HG02610 (cell line): ENCODE data around the gene METTL8.
A peak's percentile ranks its signal among the peaks of the same experiment; 100 is the strongest.
"Not testable (repeated sequence)": the region's sequence is repeated elsewhere in the genome, so short reads cannot be mapped to it uniquely, and the experiment has no call there.

Source experiments
- ATAC-seq: cut with Tn5 transposase; IDR thresholded peaks from one replicate; pipeline ENCODE4 v1.9.1; 2021; ENCODE audit warnings: mild to moderate bottlenecking, moderate library complexity; ENCODE audit not compliant: unreplicated experiment

Gene METTL8

GRCh38 chr2:171402906-171403580 lies 30.7 kb downstream of the METTL8 start:
- no peak for ATAC-seq

GRCh38 chr2:171401947-171402346 lies 31.8 kb downstream of the METTL8 start:
- ATAC-seq, result no peak

- no peak for ATAC-seq
Measured at GRCh38 chr2:171400395-171400794, 33.4 kb downstream of the METTL8 start.

- ATAC-seq, result no peak
Measured at GRCh38 chr2:171399292-171399691, 34.5 kb downstream of the METTL8 start.

GRCh38 chr2:171394164-171394740 lies 39.5 kb downstream of the METTL8 start:
- no peak for ATAC-seq

DNA sequence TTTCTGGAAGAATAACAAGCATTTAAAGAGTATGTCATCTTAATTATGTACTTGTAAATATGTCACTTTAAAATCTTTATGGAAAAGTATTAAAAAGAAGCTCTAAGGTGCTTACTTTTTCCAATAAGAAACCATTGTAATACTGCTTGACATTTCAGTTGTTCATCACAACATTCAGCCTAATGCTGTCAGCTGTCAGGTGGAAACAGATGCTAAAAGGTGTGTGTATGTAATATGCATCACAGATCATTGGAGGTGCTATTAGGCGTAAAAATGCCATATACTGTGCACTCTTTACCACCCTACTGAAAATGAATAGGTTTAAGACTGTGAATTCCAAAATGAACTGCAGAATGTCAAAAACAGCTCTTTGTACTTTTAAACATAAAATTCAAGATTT lies 40.3 kb downstream of the METTL8 start:
- ATAC-seq, result no peak

DNA sequence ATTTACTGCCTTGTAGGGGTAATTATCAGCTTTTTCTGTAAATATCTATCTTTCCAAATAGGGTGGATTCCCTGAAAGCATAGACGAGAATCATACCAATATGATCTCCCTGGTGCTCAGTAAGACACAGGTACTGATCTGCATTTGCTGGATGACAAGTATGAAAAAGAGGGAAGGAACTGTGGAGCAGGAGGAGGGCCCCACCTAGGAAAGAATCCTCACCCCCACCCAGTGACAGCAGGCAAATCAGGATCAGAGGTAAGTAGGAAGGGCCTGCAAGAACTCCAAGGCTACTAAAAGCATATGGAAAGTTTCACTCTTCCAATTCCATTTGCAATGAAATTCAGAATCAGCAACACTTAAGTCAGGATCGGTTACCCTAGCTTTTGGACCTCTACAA lies 42.3 kb downstream of the METTL8 start:
- ATAC-seq, result no peak

GRCh38 chr2:171390941-171391516 lies 42.8 kb downstream of the METTL8 start:
- ATAC-seq, result peak; percentile 49

DNA sequence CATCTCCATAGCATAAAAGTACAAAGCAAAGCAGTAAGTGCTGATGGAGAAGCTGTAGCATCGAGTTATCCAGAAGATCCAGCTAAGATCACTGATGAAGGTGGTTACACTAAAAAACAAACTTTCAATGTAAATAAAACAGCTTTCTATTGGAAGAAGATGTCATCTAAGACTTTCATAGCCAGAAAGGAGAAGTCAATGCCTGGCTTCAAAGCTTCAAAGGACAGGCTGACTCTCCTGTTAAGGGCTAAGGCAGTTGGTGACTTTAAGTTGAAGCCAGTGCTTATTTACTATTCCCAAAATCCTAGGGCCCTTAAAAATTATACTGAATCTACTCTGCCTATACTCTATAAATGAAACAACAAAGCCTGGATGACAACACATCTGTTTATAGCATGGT lies 44.0 kb downstream of the METTL8 start:
- peak; percentile 13 for ATAC-seq

DNA sequence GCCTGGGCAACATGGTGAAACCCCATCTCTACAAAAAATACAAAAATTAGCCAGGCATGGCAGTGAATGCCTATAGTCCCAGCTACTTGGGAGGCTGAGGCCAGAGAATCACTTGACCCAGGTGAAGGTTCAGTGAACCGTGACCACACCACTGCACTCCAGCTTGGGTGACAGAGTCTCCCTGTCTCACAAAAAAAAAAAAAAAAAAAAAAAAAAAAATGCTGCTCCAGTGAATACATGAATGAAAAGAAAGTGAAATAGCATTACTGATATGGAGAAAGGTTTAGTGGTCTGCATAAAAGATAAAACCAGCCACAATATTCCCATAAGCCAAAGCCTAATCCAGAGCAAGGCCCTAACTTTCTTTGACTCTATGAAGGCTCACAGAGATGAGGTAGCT lies 44.5 kb downstream of the METTL8 start:
- ATAC-seq, result peak; percentile 58

GRCh38 chr2:171387052-171387451 lies 46.7 kb downstream of the METTL8 start:
- ATAC-seq, result no peak

DNA sequence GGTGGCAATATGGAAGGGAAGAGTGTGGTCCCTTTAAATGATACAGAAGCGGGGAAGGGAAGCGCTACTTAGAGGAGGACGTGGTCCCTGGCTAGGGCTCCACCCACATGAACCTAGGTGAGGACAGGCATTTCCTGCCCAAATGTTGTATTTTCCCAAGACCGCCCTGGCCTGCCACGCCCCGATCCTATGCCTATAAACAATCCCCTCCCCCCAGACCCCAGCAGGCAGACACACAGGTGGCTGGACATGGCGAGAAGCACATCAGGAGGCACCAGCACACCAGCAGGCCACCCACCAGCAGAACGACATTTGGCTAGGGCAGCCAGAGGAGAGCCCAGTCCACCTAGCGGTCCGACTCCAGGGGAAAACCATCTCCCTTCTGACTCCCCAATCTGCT lies 47.2 kb downstream of the METTL8 start:
- no peak for ATAC-seq

- no peak for ATAC-seq
Measured at GRCh38 chr2:171383134-171383533, 50.7 kb downstream of the METTL8 start.

DNA sequence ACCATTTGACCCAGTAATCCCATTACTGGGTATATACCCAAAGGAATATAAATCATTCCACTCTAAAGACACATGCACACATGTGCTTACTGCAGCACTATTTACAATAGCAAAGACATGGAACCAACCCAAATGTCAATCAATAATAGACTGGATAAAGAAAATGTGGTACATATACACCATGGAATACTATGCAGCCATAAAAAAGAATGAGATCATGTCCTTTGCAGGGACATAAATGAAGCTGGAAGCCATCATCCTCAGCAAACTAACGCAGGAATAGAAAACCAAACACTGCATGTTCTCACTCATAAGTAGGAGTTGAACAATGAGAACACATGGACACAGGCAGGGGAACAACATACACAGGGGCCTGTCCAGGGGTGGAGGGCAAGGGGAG lies 51.6 kb downstream of the METTL8 start:
- ATAC-seq, result not testable (repeated sequence)

DNA sequence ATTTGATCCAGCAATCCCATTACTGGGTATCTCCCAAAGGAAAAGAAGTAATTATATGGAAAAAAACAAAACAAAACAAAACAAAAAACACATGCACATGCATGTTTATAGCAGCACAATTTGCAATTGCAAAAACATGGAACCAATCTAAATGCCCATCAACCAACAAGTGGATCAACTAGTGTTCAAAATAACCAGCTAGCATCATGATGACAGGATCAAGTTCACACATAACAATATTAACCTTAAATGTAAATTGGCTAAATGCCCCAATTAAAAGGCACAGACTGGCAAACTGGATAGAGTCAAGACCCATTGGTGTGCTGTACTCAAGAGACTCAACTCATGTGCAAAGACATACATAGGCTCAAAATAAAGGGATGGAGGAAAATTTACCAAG lies 55.9 kb downstream of the METTL8 start:
- ATAC-seq, result not testable (repeated sequence)

DNA sequence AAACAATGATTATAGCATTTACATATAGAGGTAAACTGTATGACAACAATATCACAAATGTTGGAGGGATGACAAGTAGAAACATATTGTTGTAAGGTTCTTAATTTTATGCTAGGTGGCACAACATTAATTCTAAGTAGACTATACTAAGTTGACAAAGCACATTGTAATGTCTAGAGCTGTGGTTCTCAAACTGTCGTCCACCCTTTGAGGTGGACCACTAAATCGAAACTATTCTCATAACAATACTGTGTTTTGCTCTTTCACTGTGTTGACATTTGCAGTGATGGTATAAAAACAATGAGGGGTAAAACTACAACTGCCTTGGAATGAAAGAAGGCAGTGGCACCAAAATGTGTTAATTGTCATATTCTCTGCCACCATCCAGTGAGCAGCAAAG lies 66.1 kb downstream of the METTL8 start:
- ATAC-seq, result no peak

GRCh38 chr2:171365778-171366177 lies 68.0 kb downstream of the METTL8 start:
- no peak for ATAC-seq

DNA sequence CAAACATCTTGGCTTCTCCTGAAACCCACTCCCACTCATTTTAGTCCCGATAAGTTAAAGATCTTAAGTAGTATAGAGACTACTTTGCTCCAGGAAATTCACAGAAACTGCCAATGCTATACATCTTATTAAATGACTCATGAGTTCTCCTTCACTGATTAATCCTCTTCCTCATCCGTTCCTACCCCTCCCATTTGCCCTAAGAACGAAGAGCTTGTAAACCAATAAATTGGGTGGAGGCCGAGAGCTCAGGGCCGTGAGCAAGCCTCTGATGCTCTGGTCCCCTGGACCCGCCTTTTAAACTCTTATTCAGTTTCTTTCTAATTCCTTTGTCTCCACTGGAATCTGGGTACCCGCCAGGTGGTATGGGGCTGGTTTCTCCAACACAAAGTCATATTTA lies 68.6 kb downstream of the METTL8 start:
- ATAC-seq, result no peak

DNA sequence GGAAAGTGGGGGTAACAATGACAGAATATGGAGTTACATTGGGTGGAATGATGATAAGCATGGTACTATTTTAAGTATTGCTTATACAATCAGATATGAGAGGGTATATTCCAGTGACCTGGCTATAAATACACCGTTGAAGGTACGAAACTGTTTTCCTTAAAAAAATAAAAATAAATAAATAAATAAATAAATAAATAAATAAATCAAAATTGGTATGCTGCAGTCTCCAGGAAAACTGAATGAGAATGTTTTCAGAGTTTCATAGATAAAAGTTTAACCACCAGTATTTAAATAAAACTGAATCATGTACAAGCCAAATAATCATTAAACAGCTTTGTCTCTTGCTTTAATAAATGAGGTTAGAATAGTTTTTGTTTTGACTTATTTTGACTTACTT lies 71.4 kb downstream of the METTL8 start:
- no peak for ATAC-seq

DNA sequence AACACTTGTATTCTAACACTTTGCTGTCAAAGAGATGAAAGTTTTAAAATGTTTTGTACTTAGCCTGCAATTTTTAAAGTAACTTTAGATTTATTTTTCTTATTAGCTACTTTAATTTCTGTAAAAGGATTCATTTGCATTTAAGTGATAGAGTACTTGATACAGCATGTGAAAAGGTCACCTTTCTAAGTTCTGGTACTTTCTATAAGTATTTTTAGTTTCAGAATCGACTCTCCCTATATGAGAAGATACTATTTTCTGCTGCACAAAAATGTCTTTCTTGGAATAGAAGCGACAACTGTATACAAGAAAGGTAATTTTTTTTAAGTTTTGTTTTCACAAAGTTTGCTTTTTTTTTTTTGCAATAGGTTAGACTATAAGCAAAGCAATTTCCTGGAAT lies 72.9 kb downstream of the METTL8 start:
- ATAC-seq, result no peak

- not testable (repeated sequence) for ATAC-seq
Measured at GRCh38 chr2:171353746-171354145, 80.0 kb downstream of the METTL8 start.

DNA sequence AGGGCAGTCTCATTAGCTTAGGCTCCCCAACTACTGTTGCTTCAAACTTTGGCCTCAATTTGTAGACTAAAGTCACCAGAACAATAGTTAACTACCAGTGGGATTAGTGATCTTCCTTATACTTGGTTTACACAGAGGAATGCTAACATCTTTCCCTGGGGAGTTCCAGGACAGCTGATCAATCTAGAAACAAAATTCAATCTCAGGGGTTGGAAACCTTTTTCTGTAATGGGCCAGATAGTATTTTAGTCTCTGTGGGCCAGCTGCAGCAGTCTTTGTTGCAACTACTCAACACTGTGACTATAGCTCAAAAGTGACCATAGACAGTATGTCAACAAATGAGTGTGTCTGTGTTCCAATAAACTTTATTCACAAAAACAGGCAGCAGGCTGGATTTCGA lies 85.7 kb downstream of the METTL8 start:
- ATAC-seq, result no peak
